HEK293T (cell line): ENCODE data around the gene C4orf54.

Experiments used
- CTCF ChIA-PET: fragments of 350-600 bp; formaldehyde crosslinking; extraction: SDS; loops from one replicate; lab custom pipeline; 2021; ENCODE audit warnings: antibody characterized with exemption, inconsistent platforms; lab: Yijun Ruan, JAX
- POLR2A ChIA-PET: fragments of 350-600 bp; formaldehyde crosslinking; extraction: SDS; loops from one replicate; lab custom pipeline; 2020; ENCODE audit warnings: antibody characterized with exemption, inconsistent platforms; lab: Yijun Ruan, JAX
- DNase-seq: peaks from one replicate; pipeline ENCODE4 v3.0.0; 2012; ENCODE audit warnings: mixed read lengths; ENCODE audit errors: extremely low spot score
- ARNT ChIP-seq: fragments of 450-650 bp; IDR thresholded peaks from 2 replicates; pipeline ENCODE4 v1.6.1; 2017; ENCODE audit warnings: mild to moderate bottlenecking
- BHLHE40 ChIP-seq: fragments of 450-650 bp; IDR thresholded peaks from 2 replicates; pipeline ENCODE4 v1.6.1; 2016; ENCODE audit warnings: mild to moderate bottlenecking, moderate library complexity, borderline replicate concordance
- CTBP1 ChIP-seq: fragments of 450-650 bp; IDR thresholded peaks from 2 replicates; pipeline ENCODE4 v1.6.1; 2016; ENCODE audit warnings: borderline replicate concordance
- ELF4 ChIP-seq: fragments of 450-650 bp; IDR thresholded peaks from 2 replicates; pipeline ENCODE4 v1.6.1; 2017; ENCODE audit warnings: antibody characterized with exemption
- FOXA1 ChIP-seq: fragments of 450-650 bp; IDR thresholded peaks from 2 replicates; pipeline ENCODE4 v1.6.1; 2016; ENCODE audit warnings: mild to moderate bottlenecking
- FOXK2 ChIP-seq: fragments of 450-650 bp; IDR thresholded peaks from 2 replicates; pipeline ENCODE4 v1.6.1; 2016; ENCODE audit warnings: mild to moderate bottlenecking
- FOXM1 ChIP-seq: fragments of 450-650 bp; IDR thresholded peaks from 2 replicates; pipeline ENCODE4 v1.6.1; 2017; ENCODE audit warnings: mild to moderate bottlenecking, borderline replicate concordance
- HDGF ChIP-seq: fragments of 450-650 bp; IDR thresholded peaks from 2 replicates; pipeline ENCODE4 v1.6.1; 2017; ENCODE audit warnings: antibody characterized with exemption, borderline replicate concordance
- L3MBTL2 ChIP-seq: fragments of 450-650 bp; conservative IDR thresholded peaks from 2 replicates; pipeline ENCODE4 v1.6.1; 2016; ENCODE audit warnings: mild to moderate bottlenecking
- LEF1 ChIP-seq: fragments of 450-650 bp; IDR thresholded peaks from 2 replicates; pipeline ENCODE4 v1.6.1; 2017; ENCODE audit warnings: mild to moderate bottlenecking, borderline replicate concordance
- NFRKB ChIP-seq: fragments of 450-650 bp; IDR thresholded peaks from 2 replicates; pipeline ENCODE4 v1.6.1; 2016; ENCODE audit warnings: mild to moderate bottlenecking, moderate library complexity
- PKNOX1 ChIP-seq: fragments of 450-650 bp; IDR thresholded peaks from 2 replicates; pipeline ENCODE4 v1.6.1; 2016
- SP1 ChIP-seq: fragments of 450-650 bp; IDR thresholded peaks from 2 replicates; pipeline ENCODE4 v1.6.1; 2017
- SUZ12 ChIP-seq: fragments of 450-650 bp; IDR thresholded peaks from 2 replicates; pipeline ENCODE4 v1.6.1; 2016; ENCODE audit warnings: mild to moderate bottlenecking
- TARDBP ChIP-seq: fragments of 450-650 bp; IDR thresholded peaks from 2 replicates; pipeline ENCODE4 v1.6.1; 2016
- ZNF384 ChIP-seq: fragments of 450-650 bp; IDR thresholded peaks from 2 replicates; pipeline ENCODE4 v1.6.1; 2016

Gene C4orf54

GRCh38 chr4:99630857-99631360 lies 26.7 kb downstream of the C4orf54 start:
- DNase-seq = no peak
- TF ChIP-seq NFRKB (no peak), BHLHE40 (no peak), CTBP1 (no peak), HDGF (no peak), FOXM1 (no peak), FOXA1 (no peak), PKNOX1 (no peak), ZNF384 (no peak), TARDBP (no peak)
- POLR2A ChIA-PET = no interaction called here
- CTCF ChIA-PET = no interaction called here

- TF ChIP-seq TARDBP (no peak), BHLHE40 (no peak), LEF1 (no peak), ZNF384 (no peak), CTBP1 (no peak), ARNT (no peak), PKNOX1 (no peak), NFRKB (no peak), HDGF (no peak), SP1 (no peak), SUZ12 (no peak), FOXK2 (no peak), FOXA1 (no peak), FOXM1 (no peak), ELF4 (no peak), L3MBTL2 (no peak)
- ChIA-PET POLR2A (no interaction called here), CTCF (no interaction called here)
- no peak for DNase-seq
Measured at GRCh38 chr4:99629962-99630554, 27.6 kb downstream of the C4orf54 start.

- TF ChIP-seq HDGF = no peak
- no peak for TF ChIP-seq CTBP1
- no peak for TF ChIP-seq FOXA1
- TF ChIP-seq PKNOX1 = no peak
- no peak for TF ChIP-seq ELF4
- no peak for TF ChIP-seq L3MBTL2
- CTCF ChIA-PET = interaction anchor here (0.7 kb wide), 1 partner anchor 16 kb away, joined by 3 read pairs; no protein-coding TSS in a partner anchor
- no peak for DNase-seq
- POLR2A ChIA-PET = no interaction called here
Measured at GRCh38 chr4:99628040-99628439, 29.6 kb downstream of the C4orf54 start.

- ChIA-PET CTCF (no interaction called here), POLR2A (no interaction called here)
- TF ChIP-seq ZNF384 (no peak), FOXA1 (no peak), CTBP1 (no peak), NFRKB (no peak), ARNT (no peak), BHLHE40 (no peak), PKNOX1 (no peak), SP1 (no peak), LEF1 (no peak), HDGF (no peak), FOXK2 (no peak), ELF4 (no peak), TARDBP (no peak), L3MBTL2 (no peak), SUZ12 (no peak), FOXM1 (no peak)
- DNase-seq = no peak
Measured at GRCh38 chr4:99625369-99625768, 32.3 kb downstream of the C4orf54 start.

GRCh38 chr4:99624141-99624719 lies 33.4 kb downstream of the C4orf54 start:
- TF ChIP-seq HDGF (no peak), L3MBTL2 (no peak), ELF4 (no peak), LEF1 (no peak), ARNT (no peak), CTBP1 (no peak), FOXA1 (no peak), SUZ12 (no peak), ZNF384 (no peak), SP1 (no peak), FOXM1 (no peak), TARDBP (no peak), BHLHE40 (no peak), FOXK2 (no peak), NFRKB (no peak), PKNOX1 (no peak)
- no peak for DNase-seq
- ChIA-PET POLR2A (no interaction called here), CTCF (no interaction called here)
